ENCODE data around the gene PRPS2. TPM values are rescaled to one million over a fixed set of nuclear protein-coding genes. Genes with fewer than 3 reads are reported as not detected.

PRPS2 gene
- total RNA-seq, 1 donor from 2014 or later: 91.8 TPM

DNA sequence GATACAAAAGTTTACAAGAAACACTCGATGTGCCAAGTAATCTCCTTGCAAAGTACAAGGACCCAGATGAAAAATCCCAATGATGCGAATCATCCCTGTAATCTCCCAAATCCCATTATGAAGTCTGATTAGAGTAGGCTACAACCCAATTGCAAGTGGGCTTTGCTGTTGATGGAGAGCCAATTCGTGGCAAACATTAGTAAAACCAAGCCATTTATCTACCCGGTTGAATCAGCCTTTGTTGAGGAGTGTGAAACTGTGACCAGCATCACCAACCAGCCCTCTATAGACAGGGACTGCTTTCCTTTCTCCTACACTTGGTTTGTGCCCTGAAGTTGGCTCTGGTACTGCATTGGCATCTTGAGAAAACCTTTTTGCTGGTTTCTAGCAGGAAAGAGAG lies 1.2 kb upstream of the PRPS2 start:
- no peak for DNase-seq (ENCODE audit: low spot score)
- Mint-ChIP-seq H3K9me3 (peaks cover 3% of the 10 kb centered on the region), H3K4me1 (ENCODE audit: low read depth) (peaks cover 25% of the 10 kb centered on the region), H3K27ac (no peak overlapping the region), H3K27me3 (ENCODE audit: low read depth) (peaks cover 9% of the 10 kb centered on the region), H3K4me3 (ENCODE audit: low read depth) (peak overlapping the region; percentile 81), H3K36me3 (ENCODE audit: low read depth) (peaks cover 25% of the 10 kb centered on the region)
- intact Hi-C loops (cut with micrococcal nuclease): no loop called here

GRCh38 chrX:12790885-12791256 lies 341 bp upstream of the PRPS2 start:
- H3K4me3 Mint-ChIP-seq (ENCODE audit: low read depth): peak overlapping the region; percentile 81
- H3K27me3 Mint-ChIP-seq (ENCODE audit: low read depth): peaks cover 7% of the 10 kb centered on the region
- peaks cover 34% of the 10 kb centered on the region for H3K36me3 Mint-ChIP-seq (ENCODE audit: low read depth)
- DNase-seq (ENCODE audit: low spot score): no peak
- H3K9me3 Mint-ChIP-seq: peaks cover 3% of the 10 kb centered on the region
- H3K4me1 Mint-ChIP-seq (ENCODE audit: low read depth): peaks cover 31% of the 10 kb centered on the region
- intact Hi-C loops (cut with micrococcal nuclease): no loop called here
- peak overlapping the region; percentile 68 for H3K27ac Mint-ChIP-seq

GRCh38 chrX:12792711-12793110 lies 1.5 kb downstream of the PRPS2 start:
- intact Hi-C loops (cut with micrococcal nuclease): no loop called here
- peaks cover 5% of the 10 kb centered on the region for H3K27me3 Mint-ChIP-seq (ENCODE audit: low read depth)
- peak overlapping the region; percentile 74 for H3K27ac Mint-ChIP-seq
- peaks cover 37% of the 10 kb centered on the region for H3K36me3 Mint-ChIP-seq (ENCODE audit: low read depth)
- H3K9me3 Mint-ChIP-seq: peaks cover 3% of the 10 kb centered on the region
- peaks cover 31% of the 10 kb centered on the region for H3K4me1 Mint-ChIP-seq (ENCODE audit: low read depth)
- DNase-seq (ENCODE audit: low spot score): no peak
- H3K4me3 Mint-ChIP-seq (ENCODE audit: low read depth): peak overlapping the region; percentile 86

DNA sequence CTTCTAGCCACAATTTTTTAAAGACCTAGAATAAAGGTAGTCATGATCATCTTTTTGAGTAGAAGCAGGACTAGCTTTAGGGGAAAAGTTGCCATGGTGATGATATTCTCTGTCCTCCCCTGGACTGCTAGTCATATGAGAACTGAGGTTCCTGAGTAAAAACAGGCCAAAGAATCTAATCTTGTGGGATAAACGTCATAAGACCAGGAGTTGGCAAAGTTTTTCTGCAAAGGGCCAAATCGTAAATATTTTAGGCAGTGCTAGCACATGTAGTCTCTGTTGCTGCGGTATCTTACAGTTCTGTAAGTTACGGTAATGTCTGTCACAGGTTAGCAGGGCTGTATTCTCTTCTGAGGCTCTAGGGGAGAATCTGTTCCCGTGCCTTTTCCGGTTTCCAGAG lies 3.4 kb downstream of the PRPS2 start:
- H3K4me1 Mint-ChIP-seq (ENCODE audit: low read depth): peaks cover 31% of the 10 kb centered on the region
- DNase-seq (ENCODE audit: low spot score): no peak
- intact Hi-C loops (cut with micrococcal nuclease): no loop called here
- no peaks in the 10 kb centered on the region for H3K27me3 Mint-ChIP-seq (ENCODE audit: low read depth)
- peaks cover 3% of the 10 kb centered on the region for H3K9me3 Mint-ChIP-seq
- H3K27ac Mint-ChIP-seq: no peak overlapping the region
- no peak overlapping the region for H3K4me3 Mint-ChIP-seq (ENCODE audit: low read depth)
- H3K36me3 Mint-ChIP-seq (ENCODE audit: low read depth): peaks cover 48% of the 10 kb centered on the region

GRCh38 chrX:12798601-12799000 lies 7.4 kb downstream of the PRPS2 start:
- intact Hi-C loops (cut with micrococcal nuclease): no loop called here
- Mint-ChIP-seq H3K9me3 (peaks cover 3% of the 10 kb centered on the region), H3K27me3 (ENCODE audit: low read depth) (no peaks in the 10 kb centered on the region), H3K4me1 (ENCODE audit: low read depth) (peaks cover 18% of the 10 kb centered on the region), H3K4me3 (ENCODE audit: low read depth) (no peak overlapping the region), H3K27ac (no peak overlapping the region), H3K36me3 (ENCODE audit: low read depth) (peaks cover 69% of the 10 kb centered on the region)
- no peak for DNase-seq (ENCODE audit: low spot score)

DNA sequence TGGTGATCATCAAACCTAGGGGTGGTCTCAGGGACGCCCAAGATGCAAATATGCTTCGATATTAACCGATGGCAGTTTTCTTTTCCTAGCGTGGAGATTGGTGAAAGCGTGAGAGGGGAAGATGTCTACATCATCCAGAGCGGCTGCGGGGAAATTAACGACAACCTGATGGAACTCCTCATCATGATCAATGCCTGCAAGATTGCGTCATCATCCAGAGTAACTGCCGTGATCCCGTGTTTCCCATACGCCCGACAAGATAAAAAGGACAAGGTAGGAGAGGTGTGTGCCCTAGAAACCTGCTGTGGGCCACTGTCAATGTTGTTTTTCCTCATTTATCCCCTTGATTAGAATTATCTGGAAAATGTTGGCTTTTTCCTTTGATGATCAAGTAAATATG lies 7.9 kb downstream of the PRPS2 start:
- H3K27me3 Mint-ChIP-seq (ENCODE audit: low read depth): no peaks in the 10 kb centered on the region
- no peaks in the 10 kb centered on the region for H3K9me3 Mint-ChIP-seq
- H3K36me3 Mint-ChIP-seq (ENCODE audit: low read depth): peaks cover 67% of the 10 kb centered on the region
- no peak overlapping the region for H3K4me3 Mint-ChIP-seq (ENCODE audit: low read depth)
- no peak for DNase-seq (ENCODE audit: low spot score)
- peaks cover 16% of the 10 kb centered on the region for H3K4me1 Mint-ChIP-seq (ENCODE audit: low read depth)
- intact Hi-C loops (cut with micrococcal nuclease): no loop called here
- no peak overlapping the region for H3K27ac Mint-ChIP-seq

DNA sequence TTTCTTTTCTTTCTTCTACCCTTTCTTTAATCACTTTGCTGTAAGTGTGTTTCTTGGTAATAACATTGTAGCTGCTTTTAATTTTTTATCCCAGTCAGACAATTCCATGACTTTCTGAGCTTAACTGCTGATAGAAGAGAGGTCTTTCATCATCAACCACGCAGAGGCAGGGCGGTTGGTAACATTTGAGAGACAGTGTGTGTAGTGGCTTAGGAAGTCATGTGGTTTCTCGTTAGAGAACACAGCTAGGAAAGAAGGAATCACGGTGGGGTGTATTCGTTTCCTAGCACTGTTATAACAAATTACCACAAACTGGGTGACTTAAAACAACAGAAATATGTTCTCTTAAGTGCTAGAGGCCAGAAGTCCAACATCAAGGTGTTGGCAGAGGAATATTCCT lies 11.5 kb downstream of the PRPS2 start:
- Mint-ChIP-seq H3K9me3 (no peaks in the 10 kb centered on the region), H3K4me1 (ENCODE audit: low read depth) (peaks cover 15% of the 10 kb centered on the region), H3K36me3 (ENCODE audit: low read depth) (peaks cover 59% of the 10 kb centered on the region), H3K4me3 (ENCODE audit: low read depth) (no peak overlapping the region), H3K27me3 (ENCODE audit: low read depth) (no peaks in the 10 kb centered on the region), H3K27ac (peak overlapping the region; percentile 81)
- intact Hi-C loops (cut with micrococcal nuclease): no loop called here
- no peak for DNase-seq (ENCODE audit: low spot score)

GRCh38 chrX:12804655-12805054 lies 13.4 kb downstream of the PRPS2 start:
- Mint-ChIP-seq H3K27me3 (ENCODE audit: low read depth) (no peaks in the 10 kb centered on the region), H3K36me3 (ENCODE audit: low read depth) (peaks cover 59% of the 10 kb centered on the region), H3K4me3 (ENCODE audit: low read depth) (no peak overlapping the region), H3K9me3 (no peaks in the 10 kb centered on the region), H3K27ac (no peak overlapping the region), H3K4me1 (ENCODE audit: low read depth) (peaks cover 15% of the 10 kb centered on the region)
- no peak for DNase-seq (ENCODE audit: low spot score)
- intact Hi-C loops (cut with micrococcal nuclease): no loop called here

DNA sequence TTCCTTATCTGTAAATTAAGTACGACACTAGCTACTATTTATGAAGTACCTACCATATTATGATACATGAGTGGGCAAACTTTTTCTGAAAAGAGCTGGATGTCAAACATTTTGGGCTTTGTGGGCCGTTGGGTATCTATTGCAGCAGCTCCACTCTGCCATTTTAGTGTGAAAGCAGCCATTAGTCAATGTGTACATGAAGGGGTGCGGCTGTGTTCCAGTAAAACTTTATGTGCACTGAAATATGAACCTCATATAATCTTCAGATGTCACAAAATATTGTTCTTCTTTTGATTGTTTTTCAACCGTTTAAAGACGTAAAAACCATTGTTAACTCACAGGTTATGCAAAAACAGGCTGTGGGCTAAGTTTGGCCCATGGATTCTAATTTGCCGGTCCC lies 14.1 kb downstream of the PRPS2 start:
- intact Hi-C loops (cut with micrococcal nuclease): no loop called here
- Mint-ChIP-seq H3K27me3 (ENCODE audit: low read depth) (no peaks in the 10 kb centered on the region), H3K4me3 (ENCODE audit: low read depth) (no peak overlapping the region), H3K4me1 (ENCODE audit: low read depth) (peaks cover 16% of the 10 kb centered on the region), H3K27ac (no peak overlapping the region), H3K9me3 (no peaks in the 10 kb centered on the region), H3K36me3 (ENCODE audit: low read depth) (peaks cover 52% of the 10 kb centered on the region)
- DNase-seq (ENCODE audit: low spot score): no peak

DNA sequence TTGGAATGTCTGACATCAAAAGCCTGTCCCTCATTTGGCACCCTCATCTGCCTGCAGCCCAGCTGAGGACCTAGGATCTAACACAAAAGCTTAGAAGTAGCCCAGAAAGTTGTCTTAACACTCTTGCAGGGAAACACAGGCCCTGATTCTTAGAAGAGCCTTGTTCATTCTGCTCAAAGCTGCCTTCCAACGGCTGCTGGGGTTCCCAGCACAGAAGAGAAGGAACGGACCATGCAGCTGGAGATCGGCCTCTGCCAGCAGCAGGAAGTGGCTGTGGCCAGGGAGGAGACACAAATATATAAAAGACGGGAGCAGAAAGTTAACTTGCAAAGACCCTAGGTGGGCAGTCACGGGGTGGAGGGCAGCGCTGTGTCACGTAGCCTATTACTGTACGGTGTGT lies 20.4 kb downstream of the PRPS2 start:
- no peaks in the 10 kb centered on the region for H3K9me3 Mint-ChIP-seq
- H3K36me3 Mint-ChIP-seq (ENCODE audit: low read depth): peaks cover 52% of the 10 kb centered on the region
- no peak for DNase-seq (ENCODE audit: low spot score)
- no peak overlapping the region for H3K27ac Mint-ChIP-seq
- H3K4me3 Mint-ChIP-seq (ENCODE audit: low read depth): no peak overlapping the region
- peaks cover 18% of the 10 kb centered on the region for H3K4me1 Mint-ChIP-seq (ENCODE audit: low read depth)
- no peaks in the 10 kb centered on the region for H3K27me3 Mint-ChIP-seq (ENCODE audit: low read depth)
- intact Hi-C loops (cut with micrococcal nuclease): no loop called here

GRCh38 chrX:12814420-12814819 lies 23.2 kb downstream of the PRPS2 start:
- peaks cover 18% of the 10 kb centered on the region for H3K4me1 Mint-ChIP-seq (ENCODE audit: low read depth)
- intact Hi-C loops (cut with micrococcal nuclease): loop anchor here (1.0 kb wide), 1 partner anchor 80 kb away; no protein-coding TSS in a partner anchor
- no peak overlapping the region for H3K27ac Mint-ChIP-seq
- no peak overlapping the region for H3K4me3 Mint-ChIP-seq (ENCODE audit: low read depth)
- no peaks in the 10 kb centered on the region for H3K9me3 Mint-ChIP-seq
- peaks cover 52% of the 10 kb centered on the region for H3K36me3 Mint-ChIP-seq (ENCODE audit: low read depth)
- no peaks in the 10 kb centered on the region for H3K27me3 Mint-ChIP-seq (ENCODE audit: low read depth)
- peak; percentile 24 for DNase-seq (ENCODE audit: low spot score)

GRCh38 chrX:12817528-12817927 lies 26.3 kb downstream of the PRPS2 start:
- no peak for DNase-seq (ENCODE audit: low spot score)
- Mint-ChIP-seq H3K27me3 (ENCODE audit: low read depth) (no peaks in the 10 kb centered on the region), H3K9me3 (no peaks in the 10 kb centered on the region), H3K27ac (no peak overlapping the region), H3K36me3 (ENCODE audit: low read depth) (peaks cover 63% of the 10 kb centered on the region), H3K4me3 (ENCODE audit: low read depth) (no peak overlapping the region), H3K4me1 (ENCODE audit: low read depth) (peaks cover 11% of the 10 kb centered on the region)
- intact Hi-C loops (cut with micrococcal nuclease): no loop called here

DNA sequence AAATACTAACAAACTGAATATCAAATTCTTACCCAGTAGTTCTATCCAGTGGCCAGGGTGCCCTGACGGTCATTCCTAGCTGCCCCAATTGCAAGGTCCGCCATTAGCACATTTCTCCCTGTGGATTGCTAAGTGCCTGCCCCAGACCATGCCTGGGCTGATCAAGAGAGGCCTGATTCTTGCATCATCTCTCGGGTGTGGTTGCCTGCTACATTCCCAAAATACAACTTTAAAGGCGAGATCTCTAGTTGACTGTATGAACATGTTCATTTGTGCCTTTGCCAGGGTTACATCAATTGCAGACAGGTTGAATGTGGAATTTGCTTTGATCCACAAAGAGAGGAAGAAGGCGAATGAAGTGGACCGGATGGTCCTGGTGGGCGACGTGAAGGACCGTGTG lies 28.0 kb downstream of the PRPS2 start:
- Mint-ChIP-seq H3K4me1 (ENCODE audit: low read depth) (peaks cover 3% of the 10 kb centered on the region), H3K36me3 (ENCODE audit: low read depth) (peaks cover 59% of the 10 kb centered on the region), H3K27me3 (ENCODE audit: low read depth) (no peaks in the 10 kb centered on the region), H3K9me3 (no peaks in the 10 kb centered on the region), H3K27ac (no peak overlapping the region), H3K4me3 (ENCODE audit: low read depth) (no peak overlapping the region)
- DNase-seq (ENCODE audit: low spot score): no peak
- intact Hi-C loops (cut with micrococcal nuclease): no loop called here

DNA sequence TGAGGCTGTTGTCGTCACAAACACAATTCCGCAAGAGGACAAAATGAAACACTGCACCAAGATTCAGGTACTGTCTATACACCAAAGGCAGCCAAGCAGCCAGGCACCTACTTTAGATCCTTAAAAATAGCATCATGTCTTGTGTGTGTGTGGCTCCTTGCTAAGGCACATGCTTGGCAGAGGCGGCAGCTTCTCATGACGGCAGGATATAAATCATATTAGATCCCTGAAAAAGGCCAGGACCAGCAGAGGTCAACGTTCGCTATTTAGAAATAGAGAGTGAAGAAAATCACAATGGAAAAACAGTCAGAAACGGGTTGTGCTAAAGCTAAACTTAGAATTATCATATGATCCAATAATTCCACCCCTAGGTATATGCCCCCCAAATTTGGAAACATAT lies 29.5 kb downstream of the PRPS2 start:
- no peaks in the 10 kb centered on the region for H3K27me3 Mint-ChIP-seq (ENCODE audit: low read depth)
- no peaks in the 10 kb centered on the region for H3K9me3 Mint-ChIP-seq
- no peak overlapping the region for H3K4me3 Mint-ChIP-seq (ENCODE audit: low read depth)
- no peak for DNase-seq (ENCODE audit: low spot score)
- peaks cover 59% of the 10 kb centered on the region for H3K36me3 Mint-ChIP-seq (ENCODE audit: low read depth)
- no peaks in the 10 kb centered on the region for H3K4me1 Mint-ChIP-seq (ENCODE audit: low read depth)
- intact Hi-C loops (cut with micrococcal nuclease): no loop called here
- no peak overlapping the region for H3K27ac Mint-ChIP-seq

Data from activated T-helper 2 cell treated with anti-CD3 and anti-CD28 coated beads, Interferon-gamma antibody, Interleukin-2, Interleukin-4, amounts not matched to agents 10 μg/mL and 5 μg/mL and 100 μg/mL, durations not matched to agents 14 hours and 24 hours and 36 hours (primary cell).